ENCODE measurements around the gene IWS1. TPM values are rescaled to one million over a fixed set of nuclear protein-coding genes. Genes with fewer than 3 reads are reported as not detected.

The IWS1 gene
- total RNA-seq, 1 donor from 2014 or later = 34.5 TPM

- no peak for DNase-seq
These were observed 36.0 kb downstream of the IWS1 start for GRCh38 chr2:127490283-127490682.

GRCh38 chr2:127486247-127487058 lies 39.8 kb downstream of the IWS1 start:
- DNase-seq = no peak

- DNase-seq = no peak
These were observed 40.6 kb downstream of the IWS1 start for GRCh38 chr2:127485694-127486071.

- DNase-seq = no peak
These were observed 41.1 kb downstream of the IWS1 start for GRCh38 chr2:127485051-127485693.

- no peak for DNase-seq
These were observed 44.3 kb downstream of the IWS1 start for GRCh38 chr2:127482031-127482430.

- DNase-seq = no peak
These were observed 46.2 kb downstream of the IWS1 start for GRCh38 chr2:127479866-127480743.

GRCh38 chr2:127479219-127479825 lies 47.0 kb downstream of the IWS1 start:
- no peak for DNase-seq

GRCh38 chr2:127475788-127476187 lies 50.5 kb downstream of the IWS1 start:
- DNase-seq = no peak

GRCh38 chr2:127472268-127472667 lies 54.0 kb downstream of the IWS1 start:
- DNase-seq = no peak

- DNase-seq = no peak
These were observed 54.9 kb downstream of the IWS1 start for GRCh38 chr2:127471286-127471988.

GRCh38 chr2:127469974-127470373 lies 56.3 kb downstream of the IWS1 start:
- no peak for DNase-seq

- no peak for DNase-seq
These were observed 57.2 kb downstream of the IWS1 start for GRCh38 chr2:127469051-127469450.

- DNase-seq = no peak
These were observed 61.0 kb downstream of the IWS1 start for GRCh38 chr2:127465258-127465657.

GRCh38 chr2:127464470-127465257 lies 61.6 kb downstream of the IWS1 start:
- DNase-seq = no peak

- DNase-seq = no peak
These were observed 62.9 kb downstream of the IWS1 start for GRCh38 chr2:127463155-127463991.

GRCh38 chr2:127462461-127462860 lies 63.8 kb downstream of the IWS1 start:
- no peak for DNase-seq

GRCh38 chr2:127456960-127457359 lies 69.3 kb downstream of the IWS1 start:
- DNase-seq = no peak

- no peak for DNase-seq
These were observed 70.5 kb downstream of the IWS1 start for GRCh38 chr2:127455566-127456493.
